B cell (primary cell): ENCODE measurements around the gene TAS1R2. TPM values are rescaled to one million over a fixed set of nuclear protein-coding genes. Genes with fewer than 3 reads are reported as not detected.

Experiments used
- ATAC-seq: fragments of 200-7000 bp; cut with Tn5 transposase; one replicate; pipeline ENCODE4 v1.10.0; 2021; ENCODE audit warnings: low read depth, mild to moderate bottlenecking, moderate number of reproducible peaks, moderate library complexity
- CTCF ChIA-PET: fragments of 350-600 bp; sonication (Branson Sonifier 250); formaldehyde crosslinking; loops from one replicate; lab custom pipeline; 2021; ENCODE audit warnings: antibody characterized with exemption, inconsistent platforms; lab: Charles Lee
- POLR2A ChIA-PET: fragments of 350-600 bp; sonication (Branson Sonifier 250); formaldehyde crosslinking; loops from one replicate; lab custom pipeline; 2021; ENCODE audit warnings: antibody characterized with exemption; lab: Charles Lee
- DNase-seq: peaks from one replicate; pipeline ENCODE4 v3.0.0; 2013
- H2AFZ ChIP-seq: 2 replicates; pipeline ENCODE4 v1.6.1; 2012; ENCODE audit warnings: mild to moderate bottlenecking, low read depth, low read length; ENCODE audit not compliant: insufficient read depth, poor library complexity, severe bottlenecking
- H3K27ac ChIP-seq, 2 donors: 1 replicate in 1 of 2; 2 replicates in 1 of 2; pipeline ENCODE4 v1.5.1; 2012 to 2013; ENCODE audit warnings: low read length in 2 of 2, mild to moderate bottlenecking in 2 of 2, moderate library complexity in 1 of 2
- H3K27me3 ChIP-seq, 4 experiments: fragments of 200-600 bp in 1 of 4; sonication (generic) in 1 of 4; replicated peaks in 1 of 4; 1 replicate in 2 of 4; 2 replicates in 2 of 4; pipeline versions ENCODE4 v1.6.1 to v1.7.0; 2013 to 2016; ENCODE audit warnings: low read length in 3 of 4, mild to moderate bottlenecking in 2 of 4, mixed read lengths in 1 of 4, moderate library complexity in 1 of 4; ENCODE audit not compliant: insufficient read depth in 4 of 4, control insufficient read depth in 3 of 4; ENCODE audit errors: control extremely low read depth in 1 of 4
- H3K36me3 ChIP-seq, 2 experiments: replicated peaks in 1 of 2; 1 replicate in 1 of 2; 2 replicates in 1 of 2; pipeline versions ENCODE4 v1.6.1 to v1.7.1; 2013; ENCODE audit warnings: low read length in 1 of 2; ENCODE audit not compliant: insufficient read depth in 2 of 2, control insufficient read depth in 1 of 2; ENCODE audit errors: control extremely low read depth in 1 of 2, extremely low read depth in 1 of 2
- H3K4me1 ChIP-seq, 2 donors: fragments of 200-600 bp in 1 of 2; sonication (generic) in 1 of 2; 1 replicate in 1 of 2; 2 replicates in 1 of 2; pipeline versions ENCODE4 v1.5.1 to v1.6.1; 2013 to 2017; ENCODE audit warnings: low read length in 2 of 2; ENCODE audit not compliant: control insufficient read depth in 2 of 2, insufficient read depth in 2 of 2
- H3K4me2 ChIP-seq: replicated peaks from 2 replicates; pipeline ENCODE3; 2012; ENCODE audit warnings: mild to moderate bottlenecking, low read depth, low read length; ENCODE audit not compliant: poor library complexity, severe bottlenecking
- H3K4me3 ChIP-seq, 5 experiments: fragments of 200-600 bp in 1 of 5; sonication (generic) in 1 of 5; 1 replicate in 3 of 5; 2 replicates in 2 of 5; pipeline versions ENCODE4 v1.5.1 to v1.7.0; 2011 to 2016; ENCODE audit warnings: low read length in 4 of 5, mild to moderate bottlenecking in 4 of 5, low read depth in 2 of 5, control low read depth in 1 of 5, moderate library complexity in 1 of 5; ENCODE audit not compliant: insufficient read depth in 1 of 5; ENCODE audit errors: control extremely low read depth in 1 of 5, extremely low read depth in 1 of 5
- H3K79me2 ChIP-seq: fragments of 200-600 bp; sonication (generic); one replicate; pipeline ENCODE4 v1.6.0; 2016; ENCODE audit warnings: low read length; ENCODE audit not compliant: control insufficient read depth, insufficient read depth
- H3K9ac ChIP-seq: fragments of 200-600 bp; sonication (generic); 2 replicates; pipeline ENCODE4 v1.6.1; 2017; ENCODE audit warnings: mild to moderate bottlenecking, low read length, moderate library complexity
- H3K9me3 ChIP-seq, 3 donors: one replicate each; pipeline versions ENCODE4 v1.6.1 to v1.7.1; 2013; ENCODE audit warnings: low read length in 2 of 3; ENCODE audit not compliant: control insufficient read depth in 2 of 3, insufficient read depth in 1 of 3; ENCODE audit errors: control extremely low read depth in 1 of 3
- H4K20me1 ChIP-seq: 2 replicates; pipeline ENCODE4 v1.6.0; 2012; ENCODE audit warnings: mild to moderate bottlenecking, low read length; ENCODE audit not compliant: insufficient read depth, control insufficient read depth, poor library complexity, severe bottlenecking
- H3K27ac Mint-ChIP-seq: one replicate; pipeline ENCODE4 v1.8.0; 2021; ENCODE audit warnings: mixed read lengths
- H3K27me3 Mint-ChIP-seq: one replicate; pipeline ENCODE4 v1.8.0; 2021; ENCODE audit warnings: mixed read lengths
- H3K4me1 Mint-ChIP-seq: one replicate; pipeline ENCODE4 v1.8.0; 2021; ENCODE audit warnings: mixed read lengths
- H3K4me3 Mint-ChIP-seq: one replicate; pipeline ENCODE4 v1.8.0; 2021; ENCODE audit warnings: mixed read lengths
- H3K9me3 Mint-ChIP-seq: one replicate; pipeline ENCODE4 v1.8.0; 2022; ENCODE audit warnings: mixed read lengths; ENCODE audit not compliant: insufficient read depth
- CTCF ChIP-seq: fragments of 200-600 bp; IDR thresholded peaks from one replicate; pipeline ENCODE4 v1.8.0; 2022; ENCODE audit warnings: antibody characterized with exemption, mild to moderate bottlenecking
- EZH2 ChIP-seq: IDR thresholded peaks from 2 replicates; pipeline ENCODE4 v1.6.1; 2012; ENCODE audit warnings: borderline replicate concordance, low read depth, mild to moderate bottlenecking, moderate library complexity, low read length; ENCODE audit not compliant: insufficient read depth, poor library complexity, severe bottlenecking
- WGBS: methylation state at CpG from one replicate; pipeline ENCODE4 v1.1.5; 2013; ENCODE audit warnings: missing lambda C conversion rate; ENCODE audit not compliant: insufficient coverage; 5-methylcytosine and 5-hydroxymethylcytosine counted together
- intact Hi-C: fragments of 100-400 bp; cut with micrococcal nuclease; formaldehyde crosslinking; loops from one replicate; pipeline ENCODE4 v1.10.0; 2022
- polyA plus RNA-seq: library from polyadenylated mRNA; depleted of rRNA; stranded (reverse); fragments of >200 nt; gene quantifications from 2 replicates; pipeline ENCODE4 v1.2.3, GENCODE V29; 2012
- total RNA-seq, 2 donors: library from RNA; stranded (reverse); fragments of 120-200 nt in 1 of 2; gene quantifications; 1 replicate in 1 of 2; 2 replicates in 1 of 2; pipeline versions ENCODE4 v1.2.3 to v1.2.4, GENCODE V29; 2013 to 2022

TAS1R2 gene
- total and polyA plus RNA-seq, 2 donors (not counting 1 experiment from before 2014, with no cell fraction given), result not detected

GRCh38 chr1:18875107-18875795 lies 15.8 kb upstream of the TAS1R2 start:
- intact Hi-C loops, result no loop called here
- H3K9ac ChIP-seq, result no peak overlapping the region
- TF ChIP-seq CTCF, result peak; percentile 78
- TF ChIP-seq EZH2, result no peak
- no peak overlapping the region for H2AFZ ChIP-seq
- no peak overlapping the region for H3K27ac ChIP-seq
- 65% methylated on average over 20 of the region's 20 CpGs for WGBS
- Mint-ChIP-seq H3K4me1 (no peaks in the 10 kb centered on the region), H3K4me3 (no peak overlapping the region), H3K27me3 (no peaks in the 10 kb centered on the region), H3K27ac (no peak overlapping the region), H3K9me3 (no peaks in the 10 kb centered on the region)
- H3K79me2 ChIP-seq, result no peaks in the 10 kb centered on the region
- no peaks in the 10 kb centered on the region for H3K9me3 ChIP-seq
- ChIA-PET CTCF (interaction anchor here (0.7 to 1.9 kb wide), 6 partner anchors 9 to 279 kb away, joined by 3 to 8 read pairs (median 4); no protein-coding TSS in a partner anchor), POLR2A (no interaction called here)
- no peaks in the 10 kb centered on the region for H3K4me1 ChIP-seq
- no peak overlapping the region for H3K4me2 ChIP-seq
- no peaks in the 10 kb centered on the region for H3K27me3 ChIP-seq
- peaks cover 0 to 3% of the 10 kb centered on the region in 2 experiments for H3K36me3 ChIP-seq
- no peaks in the 10 kb centered on the region for H4K20me1 ChIP-seq
- ATAC-seq, result peak; percentile 47
- H3K4me3 ChIP-seq, result no peak overlapping the region
- DNase-seq, result peak; percentile 62

- CTCF ChIA-PET, result interaction anchor here (1.0 to 1.9 kb wide), 6 partner anchors 9 to 278 kb away, joined by 3 to 8 read pairs (median 4); no protein-coding TSS in a partner anchor
- ATAC-seq (no peak), DNase-seq (no peak)
- Histone ChIP-seq H3K9ac (no peak overlapping the region), H3K4me2 (no peak overlapping the region), H3K36me3 (peaks cover 0 to 3% of the 10 kb centered on the region in 2 experiments), H3K4me3 (no peak overlapping the region), H3K27ac (no peak overlapping the region), H4K20me1 (no peaks in the 10 kb centered on the region), H3K27me3 (no peaks in the 10 kb centered on the region), H3K79me2 (no peaks in the 10 kb centered on the region), H2AFZ (no peak overlapping the region), H3K4me1 (no peaks in the 10 kb centered on the region), H3K9me3 (no peaks in the 10 kb centered on the region)
- TF ChIP-seq CTCF, result no peak
- no peak for TF ChIP-seq EZH2
- intact Hi-C loops, result no loop called here
- H3K27ac Mint-ChIP-seq, result no peak overlapping the region
- POLR2A ChIA-PET, result no interaction called here
- H3K4me3 Mint-ChIP-seq, result no peak overlapping the region
- no peaks in the 10 kb centered on the region for H3K4me1 Mint-ChIP-seq
- no peaks in the 10 kb centered on the region for H3K9me3 Mint-ChIP-seq
- H3K27me3 Mint-ChIP-seq, result no peaks in the 10 kb centered on the region
- 77% methylated on average over 8 of the region's 8 CpGs for WGBS
These were observed 15.1 kb upstream of the TAS1R2 start for GRCh38 chr1:18874600-18874999.
